Lung (tissue), 12 donors: ENCODE results near the gene DIRAS1. TPM values are rescaled to one million over a fixed set of nuclear protein-coding genes. Genes with fewer than 3 reads are reported as not detected.

Experiments
- ATAC-seq: fragments of 200-7000 bp; cut with Tn5 transposase; one replicate; pipeline ENCODE4 v1.9.1; 2020; ENCODE audit warnings: moderate number of reproducible peaks; ENCODE audit not compliant: insufficient read depth, low FRiP score
- DNase-seq, 3 donors: peaks; one replicate each; pipeline ENCODE4 v3.0.0-alpha.2; 2013 to 2017
- H3K27ac ChIP-seq, 2 donors: one replicate each; pipeline ENCODE4 v1.5.1; 2013; ENCODE audit warnings: mild to moderate bottlenecking in 2 of 2, moderate library complexity in 2 of 2, control low read depth in 1 of 2, inconsistent platforms in 1 of 2, low read depth in 1 of 2, low read length in 1 of 2
- H3K27me3 ChIP-seq, 3 donors: one replicate each; pipeline ENCODE4 v1.5.1; 2013; ENCODE audit warnings: low read length in 2 of 3; ENCODE audit not compliant: control insufficient read depth in 3 of 3, insufficient read depth in 3 of 3
- H3K36me3 ChIP-seq, 4 donors: one replicate each; pipeline ENCODE4 v1.5.1; 2013; ENCODE audit warnings: low read length in 4 of 4, mild to moderate bottlenecking in 1 of 4, moderate library complexity in 1 of 4; ENCODE audit not compliant: control insufficient read depth in 4 of 4, insufficient read depth in 4 of 4
- H3K4me1 ChIP-seq, 5 donors: one replicate each; pipeline ENCODE4 v1.5.1; 2013; ENCODE audit warnings: low read length in 5 of 5, mild to moderate bottlenecking in 2 of 5, moderate library complexity in 1 of 5; ENCODE audit not compliant: control insufficient read depth in 5 of 5, insufficient read depth in 5 of 5
- H3K4me3 ChIP-seq: one replicate; pipeline ENCODE4 v1.5.1; 2013; ENCODE audit warnings: mild to moderate bottlenecking, control low read depth, moderate library complexity
- H3K9ac ChIP-seq, 2 donors: one replicate each; pipeline ENCODE4 v1.5.1; 2013; ENCODE audit warnings: low read length in 2 of 2, control low read depth in 1 of 2; ENCODE audit not compliant: insufficient read depth in 1 of 2
- H3K9me3 ChIP-seq, 4 donors: one replicate each; pipeline ENCODE4 v1.5.1; 2013; ENCODE audit warnings: low read length in 3 of 4, mild to moderate bottlenecking in 1 of 4, moderate library complexity in 1 of 4; ENCODE audit not compliant: control insufficient read depth in 4 of 4, insufficient read depth in 3 of 4
- CTCF ChIP-seq: IDR thresholded peaks from 2 replicates; pipeline ENCODE4 v1.5.1; 2012; ENCODE audit warnings: mild to moderate bottlenecking; ENCODE audit errors: control extremely low read depth, extremely low read depth
- WGBS, 2 donors: extraction: QIAGEN DNeasy Blood & Tissue Kit; methylation state at CpG; one replicate each; pipeline ENCODE4 v1.1.7; 2013; 5-methylcytosine and 5-hydroxymethylcytosine counted together
- polyA plus RNA-seq, 2 donors: library from polyadenylated mRNA; stranded (reverse); fragments of 200-250 nt; gene quantifications; one replicate each; pipeline ENCODE4 v1.2.1, GENCODE V29; 2013
- total RNA-seq, 2 donors: library from RNA; depleted of rRNA in 1 of 2; stranded (reverse); fragments of >200 nt in 1 of 2; gene quantifications; one replicate each; pipeline ENCODE4 v1.2.1, GENCODE V29; 2014 to 2021
- donor health status: control.
- donor health status: control.
- donor health status: Bipolar disorder and iron deficiency.
- donor health status: healthy.
- donor health status: DM: yes; HTN: yes; CAD: no.

The DIRAS1 gene
- total and polyA plus RNA-seq, 4 donors: 0.37 to 1.2 (median 0.58) TPM

GRCh38 chr19:2727640-2727944 is 6.4 kb upstream of the DIRAS1 start:
- 66 to 72% methylated on average over 16 of the region's 16 CpGs for WGBS, 2 donors
- Histone ChIP-seq H3K9me3 (no peaks in the 10 kb centered on the region), H3K27ac (no peak overlapping the region), H3K4me1 (peaks cover 0 to 17% (median 0%) of the 10 kb centered on the region in 5 donors), H3K36me3 (peaks cover 0 to 6% (median 0%) of the 10 kb centered on the region in 4 donors), H3K4me3 (no peak overlapping the region), H3K9ac (no peak overlapping the region), H3K27me3 (peaks cover 0 to 16% (median 5%) of the 10 kb centered on the region in 3 donors)
- DNase-seq: no peak
- no peak for TF ChIP-seq CTCF
- ATAC-seq: no peak

GRCh38 chr19:2726904-2727639 is 5.9 kb upstream of the DIRAS1 start:
- Histone ChIP-seq H3K27me3 (peaks cover 0 to 21% (median 8%) of the 10 kb centered on the region in 3 donors), H3K9me3 (no peaks in the 10 kb centered on the region), H3K9ac (no peak overlapping the region), H3K4me1 (peaks cover 0 to 17% (median 0%) of the 10 kb centered on the region in 5 donors), H3K36me3 (peaks cover 0 to 2% (median 0%) of the 10 kb centered on the region in 4 donors), H3K4me3 (no peak overlapping the region), H3K27ac (no peak overlapping the region)
- ATAC-seq (no peak), DNase-seq (no peak)
- TF ChIP-seq CTCF: no peak
- WGBS, 2 donors: 22 to 29% methylated on average over 25 to 26 of the region's 26 CpGs

- Histone ChIP-seq H3K36me3 (no peaks in the 10 kb centered on the region), H3K9ac (no peak overlapping the region), H3K4me1 (peaks cover 0 to 17% (median 0%) of the 10 kb centered on the region in 5 donors), H3K27ac (no peak overlapping the region), H3K27me3 (peaks cover 0 to 26% (median 12%) of the 10 kb centered on the region in 3 donors), H3K9me3 (no peaks in the 10 kb centered on the region), H3K4me3 (no peak overlapping the region)
- WGBS, 2 donors: 72 to 77% methylated on average over 14 to 15 of the region's 15 CpGs
- DNase-seq (no peak), ATAC-seq (no peak)
- no peak for TF ChIP-seq CTCF
Measured at GRCh38 chr19:2726160-2726855, 5.1 kb upstream of the DIRAS1 start.
